Stimulated activated CD8-positive, alpha-beta memory T cell treated with anti-CD3 and anti-CD28 coated beads, Interleukin-12 subunit alpha, Interleukin-12 subunit beta, amount 100 ng/mL, for 24 hours (primary cell): ENCODE results near the gene ST7.

Source experiments
- DNase-seq: peaks from one replicate; pipeline ENCODE4 v3.0.0-alpha.2; 2020; ENCODE audit errors: extremely low read depth

ST7 gene

DNA sequence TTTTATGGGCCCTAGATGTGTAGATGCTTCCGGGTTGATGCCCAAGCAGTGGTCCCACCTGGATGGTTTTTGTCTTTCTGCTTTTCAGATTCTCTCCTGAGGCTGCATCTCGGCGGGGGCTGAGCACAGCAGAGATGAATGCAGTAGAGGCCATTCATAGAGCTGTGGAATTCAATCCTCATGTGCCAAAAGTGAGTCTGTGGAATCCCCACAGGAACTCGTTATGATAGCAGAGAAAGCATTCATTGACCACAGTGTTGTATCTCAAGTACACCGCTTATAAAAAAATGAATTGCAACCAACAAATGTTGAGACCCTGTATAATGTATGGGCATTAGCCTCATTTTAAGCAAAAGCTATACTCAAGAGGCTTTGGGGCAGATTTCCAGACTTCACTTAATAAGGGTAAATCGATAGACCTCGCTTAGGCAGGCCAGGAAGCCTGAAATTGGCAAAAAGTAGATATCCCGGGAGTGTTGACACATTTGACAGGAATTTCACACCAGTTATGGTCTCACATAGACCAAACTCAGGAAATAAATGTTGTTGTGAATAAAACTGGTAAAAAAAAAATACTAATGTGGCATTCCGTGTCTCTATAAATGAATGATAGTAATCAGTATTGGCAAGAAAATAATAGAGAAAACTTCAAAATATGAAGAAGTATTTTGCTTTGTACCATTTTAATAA lies 237.6 kb downstream of the ST7 start:
- DNase-seq: no peak

DNA sequence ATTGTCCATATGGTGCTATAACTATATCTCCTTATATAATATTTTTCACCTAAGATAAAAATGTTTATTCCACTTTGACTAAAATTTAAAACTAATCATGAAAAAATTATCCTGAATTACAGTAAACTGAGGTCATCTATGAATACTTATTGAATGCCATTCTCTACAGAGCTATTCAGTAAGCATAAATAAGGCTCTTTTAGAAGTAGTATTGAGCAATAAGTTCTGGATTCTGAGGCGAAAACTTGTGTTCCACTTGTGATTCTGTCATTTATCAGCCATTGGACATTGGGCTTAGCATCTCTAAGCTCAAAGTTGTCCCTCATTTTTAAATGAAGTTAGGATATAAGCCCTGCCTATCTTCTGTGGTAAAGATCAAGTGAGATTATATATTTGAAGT lies 238.8 kb downstream of the ST7 start:
- no peak for DNase-seq

DNA sequence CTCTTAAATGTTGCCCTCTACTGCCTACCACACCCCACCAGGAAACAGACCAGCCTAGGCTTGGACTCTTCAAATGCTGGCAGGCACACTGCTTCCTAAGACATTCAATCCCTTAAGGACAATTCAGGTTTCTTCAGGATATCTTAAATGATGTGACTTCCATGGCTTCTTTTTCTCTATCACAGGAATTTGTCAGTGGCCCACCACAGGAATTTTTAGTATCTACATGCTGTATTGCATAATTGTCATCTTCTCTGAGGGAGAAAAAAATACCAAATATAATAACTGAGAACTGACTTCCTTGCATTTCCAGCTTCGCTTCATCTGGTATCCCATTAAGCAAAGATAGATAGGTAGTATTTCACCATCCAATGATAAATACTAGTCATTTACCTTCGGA lies 240.3 kb downstream of the ST7 start:
- no peak for DNase-seq

DNA sequence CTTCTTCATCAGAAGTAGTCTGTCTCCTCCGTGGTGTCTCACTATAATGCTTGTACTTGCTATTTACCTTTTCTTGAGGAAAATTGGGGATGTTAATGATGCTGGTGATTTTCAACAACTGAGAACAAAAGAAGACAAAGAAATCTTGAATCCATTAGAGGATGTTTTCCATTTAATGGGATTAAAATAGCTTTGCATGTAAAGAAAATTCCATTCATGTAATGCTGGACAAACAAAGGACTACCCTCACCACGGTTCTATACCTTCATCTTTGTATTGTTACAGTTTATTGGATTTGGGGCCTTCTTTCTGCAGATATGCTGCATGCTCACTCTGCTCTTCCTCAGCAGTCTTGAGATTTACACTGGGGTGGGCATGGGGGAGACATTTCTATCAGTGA lies 241.1 kb downstream of the ST7 start:
- DNase-seq: no peak

DNA sequence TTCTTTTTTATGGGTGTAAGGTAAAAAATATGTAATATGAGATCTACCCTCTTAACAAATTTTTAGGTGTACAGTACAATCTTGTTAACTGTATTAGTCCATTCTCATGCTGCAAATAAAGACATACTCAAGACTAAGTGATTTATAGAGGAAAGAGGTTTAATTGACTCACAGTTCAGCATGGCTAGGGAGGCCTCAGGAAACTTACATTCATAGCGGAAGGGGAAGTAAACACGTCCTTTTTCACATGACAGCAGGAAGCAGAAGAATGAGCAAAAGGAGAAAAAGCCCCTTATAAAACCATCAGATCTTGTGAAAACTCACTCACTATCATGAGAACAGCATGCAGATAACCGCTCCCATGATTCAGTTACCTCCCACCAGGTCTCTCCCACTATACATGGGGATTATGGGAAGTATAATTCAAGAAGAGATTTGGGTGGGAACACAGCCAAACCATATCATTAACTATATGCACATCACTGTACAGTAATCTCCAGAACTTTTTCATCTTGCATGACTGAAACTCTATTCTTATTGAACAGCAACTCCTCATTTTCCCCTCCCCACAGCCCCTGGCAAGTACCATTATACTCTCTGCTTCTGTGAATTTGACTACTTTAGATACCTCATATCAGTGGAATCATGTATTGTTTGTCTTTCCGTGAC lies 242.2 kb downstream of the ST7 start:
- no peak for DNase-seq

DNA sequence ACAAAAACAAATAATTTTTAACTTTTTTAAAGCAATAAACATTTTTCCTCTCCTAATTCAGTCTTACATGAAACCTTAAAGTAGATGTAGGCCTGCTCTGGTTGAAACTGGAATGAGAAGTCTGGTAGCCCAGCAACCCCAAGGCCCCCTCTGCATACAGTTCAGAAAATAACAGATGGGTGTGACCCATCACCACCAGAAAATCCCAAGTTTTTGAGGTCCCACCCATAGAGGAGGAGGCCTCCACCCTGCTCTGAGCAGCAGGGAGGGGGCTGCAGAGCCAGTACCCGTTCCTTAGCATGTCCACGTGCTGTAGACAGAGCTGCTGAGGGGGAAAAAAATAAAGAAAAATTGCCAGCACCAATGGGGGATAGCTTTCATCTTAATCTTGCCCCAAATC lies 246.8 kb downstream of the ST7 start:
- DNase-seq: no peak

DNA sequence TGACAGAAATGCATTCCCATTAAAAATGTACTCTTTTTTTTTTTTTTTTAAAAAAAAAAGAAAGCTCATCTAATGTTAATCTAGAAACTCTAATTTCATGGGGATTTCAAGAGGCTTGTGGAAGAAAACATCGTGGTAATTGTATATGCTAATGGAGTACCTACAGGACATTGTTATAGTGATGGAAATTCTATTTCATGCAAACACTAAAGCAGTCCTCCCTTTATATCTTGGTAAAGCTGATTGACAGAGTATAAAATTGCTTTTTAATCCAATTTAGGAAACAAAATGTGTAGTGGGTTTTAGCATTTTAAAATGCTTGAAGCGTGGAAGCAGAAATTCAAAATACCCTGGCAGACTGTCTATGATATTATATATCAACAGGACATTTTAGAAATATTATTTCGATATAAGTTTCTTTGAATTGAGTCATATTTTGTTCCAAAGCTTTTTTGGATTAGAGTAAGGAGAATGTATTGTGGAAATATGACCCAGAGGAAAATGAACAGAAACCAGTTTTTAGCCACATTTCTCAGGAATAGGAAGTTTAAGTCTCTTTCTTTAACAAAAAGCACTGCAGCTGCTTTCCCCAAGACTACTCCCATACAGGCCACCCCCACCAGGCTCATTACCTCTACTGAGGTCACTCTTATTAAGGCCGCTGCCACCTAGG lies 247.6 kb downstream of the ST7 start:
- DNase-seq: no peak

DNA sequence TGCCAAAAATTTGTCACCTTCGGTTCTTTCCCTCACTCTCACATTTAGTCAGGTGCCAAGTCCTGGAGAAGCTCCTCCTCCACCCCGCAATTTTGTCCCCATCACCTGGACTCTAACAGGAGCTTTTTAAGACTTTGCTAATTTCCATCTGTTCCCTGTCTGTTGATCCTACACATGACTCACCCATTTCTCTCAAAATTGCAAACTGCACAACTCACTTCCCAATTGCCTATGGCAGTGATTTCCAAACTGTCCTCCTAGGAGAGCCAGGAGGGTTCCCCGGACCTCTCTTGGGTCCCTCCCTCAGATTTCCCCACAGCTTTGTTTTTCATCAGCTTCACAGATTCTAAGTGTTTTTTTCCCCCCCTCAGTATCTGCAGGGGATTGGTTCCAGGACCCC lies 249.2 kb downstream of the ST7 start:
- no peak for DNase-seq

DNA sequence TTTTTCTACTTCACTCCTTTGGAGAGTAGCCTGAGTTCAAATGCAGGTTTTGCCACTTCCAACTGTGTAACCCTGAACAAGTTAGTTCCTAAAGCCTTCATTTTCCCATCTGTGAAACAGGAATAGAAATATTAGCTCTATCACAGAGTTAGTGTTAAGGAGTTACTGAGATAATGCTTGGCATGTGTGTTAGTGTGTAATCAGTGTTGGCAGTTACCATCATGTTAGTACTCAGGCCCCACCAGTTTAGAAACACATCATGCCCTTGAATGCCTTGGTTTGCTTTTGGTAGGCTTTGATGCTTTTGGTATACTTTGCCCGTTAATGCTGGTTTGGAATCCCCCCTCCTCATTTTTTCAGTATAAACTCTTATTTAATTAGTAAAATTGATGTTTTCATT lies 249.9 kb downstream of the ST7 start:
- no peak for DNase-seq

DNA sequence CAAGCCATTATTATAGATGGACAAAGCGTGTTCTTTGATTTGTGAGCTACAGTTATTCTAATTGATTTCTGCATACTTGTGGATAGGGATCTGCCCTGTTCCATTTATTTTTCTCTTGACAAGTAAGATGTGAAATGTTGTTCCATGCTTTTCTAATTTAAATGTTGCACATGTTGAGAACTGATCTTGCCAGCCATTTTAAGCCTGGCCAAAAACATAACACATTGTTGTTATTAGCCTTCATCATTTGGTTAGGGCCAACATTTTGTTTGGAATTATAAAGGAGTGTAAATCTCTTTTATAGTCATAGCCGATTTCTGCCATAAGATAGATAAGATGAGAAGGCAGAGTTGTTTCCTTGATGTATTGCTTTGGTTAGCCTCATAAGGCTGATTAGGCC lies 252.6 kb downstream of the ST7 start:
- DNase-seq: no peak

DNA sequence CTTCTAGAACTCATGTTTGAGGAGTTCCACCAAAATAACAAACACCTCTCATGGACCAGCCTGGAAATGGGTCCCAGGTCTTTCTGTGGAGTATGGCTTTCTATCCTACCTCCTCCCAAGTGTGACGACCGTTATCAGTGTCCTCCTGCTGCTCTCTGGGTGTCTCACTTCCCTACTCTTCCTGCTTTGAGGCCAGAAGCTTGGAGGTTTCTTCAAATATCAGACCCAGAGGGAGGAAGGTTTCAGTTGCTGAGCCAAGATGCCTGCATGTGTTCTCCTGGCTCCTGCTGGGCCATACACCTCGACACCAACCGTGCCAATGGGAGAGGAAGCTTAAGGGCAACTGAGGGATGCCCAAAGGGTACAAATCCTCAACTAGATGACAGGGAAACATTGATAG lies 255.0 kb downstream of the ST7 start:
- no peak for DNase-seq

DNA sequence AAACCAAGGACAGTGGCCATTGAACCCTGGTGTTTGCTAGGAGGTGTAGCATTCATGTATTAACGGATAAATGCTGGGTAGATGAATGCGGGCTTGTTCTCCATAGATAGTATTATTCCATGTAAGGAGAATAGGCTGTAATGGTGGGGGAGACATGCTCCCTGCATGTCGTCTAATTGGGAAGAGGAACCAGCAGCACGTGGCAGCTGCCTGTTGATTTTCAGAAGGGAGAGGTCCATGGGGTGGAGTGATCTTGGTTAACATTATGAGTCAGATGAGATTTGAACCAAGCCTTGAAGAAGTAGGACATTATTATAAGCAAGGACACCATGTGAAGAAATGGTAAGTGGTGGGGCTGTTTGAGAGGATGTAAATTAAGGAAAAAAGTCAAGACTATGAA lies 257.1 kb downstream of the ST7 start:
- no peak for DNase-seq

DNA sequence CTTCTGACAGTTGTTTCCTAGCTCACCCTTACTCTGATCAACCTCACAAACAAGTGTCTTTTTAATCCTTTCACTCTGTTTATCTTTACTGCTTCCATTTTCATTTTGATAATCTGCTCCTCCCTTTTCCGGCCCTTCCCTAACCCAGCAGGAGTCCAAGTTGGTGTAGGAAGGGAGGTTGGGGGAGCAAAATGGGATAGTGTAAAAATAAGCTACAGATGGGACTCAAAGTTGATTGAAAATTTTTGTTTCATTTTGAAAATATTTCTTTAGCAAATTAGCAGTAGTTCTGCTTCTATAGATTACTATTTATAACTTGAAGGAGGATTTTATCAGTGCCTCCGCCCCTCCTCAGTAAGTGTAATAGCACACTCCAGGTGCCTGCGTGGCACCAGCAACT lies 257.6 kb downstream of the ST7 start:
- DNase-seq: no peak

DNA sequence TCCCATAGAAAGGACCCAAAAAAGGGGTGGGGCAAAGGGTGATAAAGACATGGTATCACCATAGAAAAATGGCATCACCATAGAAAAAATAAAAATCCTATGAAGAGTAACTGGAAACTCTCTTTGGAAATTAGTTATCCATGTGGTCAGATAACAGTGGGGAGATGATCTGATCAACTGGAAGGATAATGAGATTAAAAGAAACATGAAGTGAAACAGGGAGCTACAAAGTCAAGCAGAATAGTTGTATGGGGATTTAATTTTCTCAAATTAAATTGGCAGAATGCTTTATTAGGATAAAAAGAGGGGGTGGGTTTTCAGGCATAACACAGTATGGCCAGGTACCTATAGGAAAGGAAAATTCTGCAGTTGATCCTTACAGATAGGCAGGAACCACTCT lies 258.3 kb downstream of the ST7 start:
- DNase-seq: no peak

DNA sequence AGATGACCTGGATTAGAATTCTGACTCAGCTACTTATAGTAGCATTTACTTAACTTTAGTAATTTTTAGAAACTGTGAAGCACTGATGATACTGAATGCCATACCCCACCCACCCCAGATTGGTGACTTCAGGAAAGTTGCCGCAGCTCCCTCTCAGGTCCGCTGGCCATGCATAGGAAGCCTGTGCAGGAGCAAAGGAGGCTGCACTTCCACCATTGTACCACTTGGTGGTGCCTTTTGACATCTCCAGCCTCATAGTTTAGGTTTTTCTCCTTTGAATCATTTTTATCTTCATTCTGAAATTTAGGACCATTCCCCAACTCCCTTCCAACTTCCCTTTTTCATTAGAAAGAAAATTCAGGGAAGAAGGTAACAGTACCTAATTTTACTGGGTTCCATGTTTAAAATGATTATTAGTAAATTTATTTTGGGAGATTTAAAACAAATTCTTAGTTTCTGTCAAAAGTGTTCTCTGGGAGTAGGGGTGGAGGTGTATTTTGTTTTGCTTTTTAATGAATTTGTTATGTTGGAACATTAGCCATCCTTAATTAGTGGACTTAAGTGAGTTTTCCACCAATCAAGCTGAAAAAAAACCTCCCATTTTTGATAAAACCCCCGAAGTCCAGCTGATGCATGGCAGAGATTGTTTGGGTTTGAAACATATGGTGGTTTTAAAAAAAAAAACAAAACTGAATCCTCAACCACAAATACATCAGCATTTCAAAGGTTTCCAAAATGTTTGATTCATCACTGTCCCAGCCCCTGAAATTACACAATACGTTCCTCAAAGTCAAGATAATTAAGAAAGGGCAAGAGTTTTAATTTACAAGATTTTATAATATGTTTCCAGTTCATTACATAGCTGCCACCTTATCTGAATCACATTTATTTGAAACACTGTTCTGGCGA lies 259.9 kb downstream of the ST7 start:
- peak; percentile 3 for DNase-seq

DNA sequence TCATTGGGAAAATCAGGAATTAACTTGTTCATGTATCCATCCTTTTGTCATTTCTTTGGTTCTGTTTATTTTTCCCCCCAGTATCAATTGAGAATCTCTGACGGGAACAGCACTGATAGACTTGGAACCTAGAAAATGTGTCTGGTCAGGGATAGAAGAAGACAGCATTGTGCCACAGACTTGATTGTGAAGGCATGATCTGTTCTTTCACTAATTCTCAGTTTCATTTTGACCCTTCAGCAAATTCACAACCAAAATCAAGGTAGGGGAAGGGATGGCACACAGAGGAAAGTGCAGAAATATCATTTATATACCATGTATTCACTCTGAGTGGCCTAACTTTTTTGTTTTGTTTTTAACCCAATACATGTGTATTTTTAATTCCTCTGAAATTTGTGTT lies 262.7 kb downstream of the ST7 start:
- no peak for DNase-seq

DNA sequence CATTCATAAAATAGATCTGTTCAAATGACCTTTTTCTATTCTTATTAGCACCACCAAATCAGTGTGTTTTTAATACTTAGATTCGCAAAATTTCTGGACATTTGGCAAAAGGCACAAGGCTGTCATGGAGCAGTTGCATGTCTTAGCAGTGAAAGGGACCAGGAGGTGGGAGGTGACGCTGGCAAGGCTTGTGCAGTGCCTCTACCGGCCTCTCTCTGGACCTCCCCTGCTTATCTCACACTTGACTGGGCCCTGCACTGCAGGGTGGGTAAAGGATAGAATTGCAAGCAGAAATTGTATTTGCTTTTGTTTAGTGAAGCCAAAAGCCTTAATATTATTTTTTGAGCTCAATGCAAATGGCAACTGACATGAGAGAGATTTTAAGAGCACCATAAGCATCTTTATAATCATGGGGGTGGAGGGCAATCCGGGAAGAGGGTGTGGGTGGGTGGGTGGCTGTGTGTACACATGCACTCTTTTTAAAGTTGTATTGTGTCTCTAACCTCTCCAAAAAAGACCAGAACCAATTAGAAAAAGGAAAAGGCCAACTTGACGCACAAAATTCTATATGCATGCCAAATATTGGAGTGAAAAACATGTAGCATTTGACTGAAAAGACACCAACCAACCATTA lies 263.3 kb downstream of the ST7 start:
- no peak for DNase-seq

DNA sequence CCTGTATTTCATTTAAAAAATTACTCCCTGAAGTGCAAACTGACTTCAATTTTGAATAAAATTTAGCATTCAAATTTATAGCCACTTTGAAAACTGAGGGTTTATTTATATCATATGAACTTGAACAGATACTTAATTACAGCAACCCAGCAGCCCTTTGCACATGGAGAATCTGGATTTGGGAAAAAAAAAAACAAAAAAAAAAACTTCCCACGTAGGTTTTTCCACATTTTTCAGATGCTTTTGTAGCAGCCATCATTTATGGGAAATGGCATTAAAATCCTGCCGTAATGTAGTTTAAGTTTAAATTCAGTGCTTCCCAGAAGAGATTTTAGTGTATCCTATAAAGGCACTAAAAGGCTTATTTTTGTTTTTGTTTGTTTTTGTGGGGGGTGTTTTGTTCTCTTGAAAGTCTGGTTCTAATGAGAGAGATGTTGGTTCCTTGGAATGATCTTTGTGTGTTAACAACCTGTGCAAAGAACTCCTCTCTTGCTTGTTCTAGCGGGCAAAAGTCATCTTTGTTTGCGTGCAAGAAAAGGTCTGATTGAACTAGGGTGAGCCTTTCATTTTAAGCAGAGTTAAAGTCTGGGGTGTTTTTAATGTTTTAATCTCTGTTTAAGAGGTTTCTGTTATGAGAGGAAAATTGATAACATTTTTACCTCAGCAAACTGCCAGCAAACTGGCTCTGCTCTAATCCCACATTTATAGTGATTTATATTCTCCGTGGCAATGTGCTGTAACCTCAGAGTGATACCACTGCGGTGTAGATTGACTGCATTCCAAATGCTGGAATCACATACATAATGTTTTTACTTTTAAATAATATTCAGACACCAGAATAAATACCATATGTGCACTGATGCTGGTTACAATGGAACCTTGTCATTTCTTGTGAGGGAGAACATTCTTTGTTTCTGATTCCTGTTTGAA lies 264.1 kb downstream of the ST7 start:
- no peak for DNase-seq

DNA sequence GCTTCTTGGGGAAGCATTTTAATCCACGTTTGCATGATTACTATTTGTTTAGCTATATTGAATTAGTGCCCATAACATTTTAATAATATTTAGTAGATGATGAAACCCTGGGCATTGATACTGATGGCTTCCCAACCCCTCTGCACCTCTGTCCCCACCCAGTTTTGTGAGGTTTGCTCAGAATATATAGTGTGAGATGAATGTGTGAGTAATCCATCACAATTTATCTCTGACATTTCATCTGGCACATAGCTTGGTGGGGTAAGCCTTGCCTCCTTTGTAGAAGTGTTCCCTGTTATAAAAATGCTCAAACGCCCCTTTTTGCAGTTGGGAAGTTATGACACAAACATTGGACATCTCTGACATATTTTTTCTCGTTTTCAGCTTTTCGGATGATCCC lies 265.4 kb downstream of the ST7 start:
- DNase-seq: no peak

DNA sequence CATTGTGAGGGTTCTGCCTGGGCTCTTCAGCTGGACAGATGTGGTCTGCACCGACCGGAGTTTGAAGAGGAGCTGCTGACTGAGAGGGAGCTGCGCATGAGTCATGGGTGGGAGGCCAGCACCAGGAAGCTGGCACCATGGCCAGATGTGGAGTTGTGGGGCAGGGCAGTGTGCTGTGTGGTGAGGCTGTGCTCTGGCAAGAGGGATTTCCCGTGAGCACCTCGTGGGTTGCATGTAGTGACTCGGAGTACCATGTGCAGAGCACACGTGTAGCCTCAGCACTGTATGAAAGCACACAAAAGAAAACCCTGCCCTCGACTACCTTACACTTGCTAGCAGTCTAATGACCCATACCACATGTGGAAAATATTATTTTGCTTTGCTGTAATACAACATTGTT lies 266.2 kb downstream of the ST7 start:
- DNase-seq: no peak

DNA sequence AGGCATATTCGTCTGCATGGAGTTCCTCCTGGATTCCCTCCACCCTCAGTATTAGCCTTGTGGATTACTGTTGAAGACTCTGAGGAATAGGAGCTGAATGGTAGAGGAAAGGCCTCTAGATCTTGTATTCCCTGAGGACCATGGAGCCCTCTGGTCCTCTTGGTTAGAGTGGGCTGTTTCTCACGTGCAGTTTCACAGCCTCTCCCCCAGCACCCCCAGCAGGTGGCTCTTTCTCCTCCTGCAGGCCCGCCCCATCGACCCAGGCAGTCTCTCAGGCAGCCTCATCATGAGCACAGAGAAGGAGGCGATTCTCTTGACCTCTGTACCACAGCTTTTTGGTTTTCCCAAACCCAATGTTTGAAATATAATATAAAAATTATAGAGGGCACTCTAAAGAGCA lies 267.5 kb downstream of the ST7 start:
- no peak for DNase-seq
